Right cardiac atrium (tissue), 5 donors: ENCODE results near the gene TUBB. TPM values are rescaled to one million over a fixed set of nuclear protein-coding genes. Genes with fewer than 3 reads are reported as not detected.
"Not testable (repeated sequence)": the region's sequence is repeated elsewhere in the genome, so short reads cannot be mapped to it uniquely, and the experiment has no call there.

Experiments
- ATAC-seq, 2 donors: fragments of 200-7000 bp; cut with Tn5 transposase; one replicate each; pipeline versions ENCODE4 v1.8.0 to v1.9.1; 2020; ENCODE audit warnings: moderate library complexity in 2 of 2, mild to moderate bottlenecking in 1 of 2
- DNase-seq, 3 donors: peaks; one replicate each; pipeline ENCODE4 v3.0.0-alpha.2; 2020
- H3K27ac ChIP-seq: one replicate; pipeline ENCODE4 v1.5.1; 2013; ENCODE audit warnings: mild to moderate bottlenecking, low read length, control low read depth, moderate library complexity
- H3K27me3 ChIP-seq: one replicate; pipeline ENCODE4 v1.6.1; 2013; ENCODE audit not compliant: control insufficient read depth, insufficient read depth
- H3K4me1 ChIP-seq: one replicate; pipeline ENCODE4 v1.6.1; 2013; ENCODE audit warnings: low read length; ENCODE audit not compliant: control insufficient read depth, insufficient read depth
- H3K4me3 ChIP-seq: one replicate; pipeline ENCODE4 v1.5.1; 2013; ENCODE audit warnings: low read length, control low read depth
- H3K9me3 ChIP-seq: one replicate; pipeline ENCODE4 v1.6.1; 2013; ENCODE audit warnings: low read length; ENCODE audit not compliant: control insufficient read depth
- WGBS: extraction: QIAGEN DNeasy Blood & Tissue Kit; methylation state at CpG from one replicate; pipeline ENCODE4 v1.1.7; 2013; 5-methylcytosine and 5-hydroxymethylcytosine counted together
- intact Hi-C, 4 donors: fragments of 100-400 bp; cut with DNase I; formaldehyde crosslinking; loops; one replicate each; pipeline versions ENCODE4 v1.11.0 to v1.14.0; 2022 to 2023
- polyA plus RNA-seq: library from polyadenylated mRNA; stranded (reverse); fragments of 200-250 nt; gene quantifications from one replicate; pipeline ENCODE4 v1.2.3, GENCODE V29; 2013
- total RNA-seq, 4 donors: library from RNA; stranded (reverse); fragmentation: NEBNext Ultra II Directional; extraction: Animal tissue kit (Norgen Biotek cat#: 25700); gene quantifications; one replicate each; pipeline ENCODE4 v1.2.1, GENCODE V29; 2021
- donor health status: healthy with polysubstance abuse.
- donor health status: DM: no; HTN: yes; CAD: no.
- donor health status: DM: no; HTN: no; CAD: no.
- donor health status: DM: no; HTN: yes; CAD: no; lungs with severe emphysema.
- donor health status: DM: yes; HTN: yes; CAD: no.

TUBB gene
- total and polyA plus RNA-seq, 5 donors = 130 to 250 (median 171) TPM

DNA sequence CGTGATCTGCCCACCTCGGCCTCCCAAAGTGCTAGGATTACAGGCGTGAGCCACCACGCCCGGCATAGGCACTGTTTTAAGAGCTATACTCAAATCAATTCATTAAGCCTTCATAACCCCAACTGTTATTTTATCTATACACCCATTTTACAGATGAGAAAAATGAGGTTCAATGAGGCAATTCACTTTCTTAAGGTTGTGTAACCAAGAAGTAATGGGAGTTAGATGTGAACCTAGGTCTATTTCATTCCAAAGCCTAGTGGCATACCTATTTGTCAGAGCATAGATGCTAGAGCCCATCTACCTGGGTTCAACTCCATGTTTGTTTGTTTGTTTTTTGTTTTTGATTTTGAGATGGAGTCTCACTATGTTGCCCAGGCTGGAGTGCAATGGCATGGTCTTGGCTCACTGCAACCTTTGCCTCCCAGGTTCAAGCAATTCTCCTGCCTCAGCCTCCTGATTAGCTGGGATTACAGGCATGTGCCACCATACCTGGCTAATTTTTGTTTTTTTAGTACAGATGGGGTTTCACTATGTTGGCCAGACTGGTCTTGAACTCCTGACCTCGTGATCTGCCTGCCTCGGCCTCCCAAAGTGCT lies 36.4 kb downstream of the TUBB start:
- intact Hi-C loops, DNase-seq, H3K4me3 ChIP-seq, H3K9me3 ChIP-seq, H3K27me3 ChIP-seq, ATAC-seq, H3K27ac ChIP-seq: not testable (repeated sequence)
- 97% methylated on average over 7 of the region's 7 CpGs for WGBS
- H3K4me1 ChIP-seq = peaks cover 12% of the 10 kb centered on the region

DNA sequence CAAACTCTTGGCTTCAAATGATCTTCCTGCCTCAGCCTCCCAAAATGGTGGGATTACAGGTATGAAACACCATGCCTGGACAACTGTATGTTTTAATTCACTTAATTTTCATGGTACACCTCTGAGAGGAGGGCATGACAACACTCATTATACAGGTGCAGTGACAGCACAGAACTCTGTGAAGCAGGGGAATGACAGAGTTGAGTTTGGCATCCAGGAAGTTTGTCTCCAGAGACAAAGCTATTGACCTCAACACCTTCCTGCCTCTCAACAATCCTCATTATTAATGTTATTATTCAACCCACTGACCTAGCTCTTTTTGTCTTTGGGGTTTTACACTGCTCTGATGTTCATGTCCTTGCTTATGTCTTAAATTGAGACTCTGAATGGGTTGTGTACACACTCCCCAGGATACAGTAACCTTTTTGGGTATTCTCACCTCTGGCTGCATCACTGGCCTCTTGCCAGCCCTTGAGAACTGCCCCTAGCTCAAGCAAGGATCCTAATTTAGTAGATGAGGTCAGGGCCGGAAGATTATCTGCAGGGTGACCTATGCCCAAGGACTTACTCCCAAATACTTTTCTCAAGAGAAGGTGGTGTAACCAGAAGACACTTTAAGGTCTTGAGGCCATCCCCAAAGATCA lies 37.2 kb downstream of the TUBB start:
- Histone ChIP-seq H3K4me1 (peaks cover 9% of the 10 kb centered on the region), H3K4me3 (no peak overlapping the region), H3K27me3 (no peaks in the 10 kb centered on the region), H3K27ac (peak overlapping the region; percentile 34), H3K9me3 (no peaks in the 10 kb centered on the region)
- 73% methylated on average over 1 of the region's 1 CpG for WGBS
- no peak for DNase-seq
- peak in 1 of 2 donors; percentile 35 for ATAC-seq
- intact Hi-C loops = no loop called here

- no peak overlapping the region for H3K4me3 ChIP-seq
- H3K9me3 ChIP-seq = no peaks in the 10 kb centered on the region
- 88% methylated on average over 10 of the region's 10 CpGs for WGBS
- no peaks in the 10 kb centered on the region for H3K27me3 ChIP-seq
- peaks cover 9% of the 10 kb centered on the region for H3K4me1 ChIP-seq
- H3K27ac ChIP-seq = no peak overlapping the region
- ATAC-seq (no peak), DNase-seq (peak in 1 of 3 donors; percentile 14)
- intact Hi-C loops = no loop called here
Observed at GRCh38 chr6:30759575-30760239, 39.6 kb downstream of the TUBB start.

GRCh38 chr6:30760549-30760948 lies 40.4 kb downstream of the TUBB start:
- ATAC-seq = no peak
- no peaks in the 10 kb centered on the region for H3K9me3 ChIP-seq
- H3K27me3 ChIP-seq = no peaks in the 10 kb centered on the region
- no peak overlapping the region for H3K4me3 ChIP-seq
- intact Hi-C loops = no loop called here
- H3K27ac ChIP-seq = no peak overlapping the region
- peaks cover 9% of the 10 kb centered on the region for H3K4me1 ChIP-seq
- WGBS = 85% methylated on average over 8 of the region's 8 CpGs
- DNase-seq = peak in 1 of 3 donors; percentile 6

- intact Hi-C loops = no loop called here
- H3K4me1 ChIP-seq = peaks cover 17% of the 10 kb centered on the region
- no peak for ATAC-seq
Observed at GRCh38 chr6:30761791-30762429, 41.8 kb downstream of the TUBB start.

DNA sequence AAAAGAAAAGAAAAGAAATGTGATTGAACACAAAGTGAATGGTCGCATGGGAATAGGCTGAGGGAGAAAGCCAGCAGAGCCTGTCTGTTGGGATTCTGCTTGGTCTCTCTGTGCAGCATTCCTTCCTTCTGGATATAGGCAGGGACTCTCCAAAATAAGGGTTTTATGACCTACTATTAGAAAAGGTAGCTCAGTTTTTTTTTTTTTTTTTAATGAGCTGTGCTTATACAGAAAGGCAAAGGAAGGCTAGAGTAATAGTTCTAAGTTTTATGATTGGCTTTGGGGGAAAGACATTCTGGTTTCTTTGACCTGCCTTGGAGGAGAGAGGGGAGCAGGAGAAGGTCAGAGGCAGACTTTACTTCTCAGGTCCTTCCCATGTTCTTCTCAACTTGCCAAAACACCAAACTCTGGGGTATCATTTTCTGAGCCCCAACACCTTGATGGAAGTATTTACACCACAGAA lies 43.0 kb downstream of the TUBB start:
- WGBS = 94% methylated on average over 1 of the region's 1 CpG
- DNase-seq (no peak), ATAC-seq (no peak)
- Histone ChIP-seq H3K4me3 (no peak overlapping the region), H3K27me3 (no peaks in the 10 kb centered on the region), H3K9me3 (no peaks in the 10 kb centered on the region), H3K27ac (no peak overlapping the region), H3K4me1 (peaks cover 17% of the 10 kb centered on the region)
- intact Hi-C loops = no loop called here

More at GRCh38 chr6:30761791-30762429, 41.8 kb downstream of the TUBB start:
- 96% methylated on average over 4 of the region's 4 CpGs for WGBS
- Histone ChIP-seq H3K27me3 (no peaks in the 10 kb centered on the region), H3K27ac (no peak overlapping the region), H3K9me3 (no peaks in the 10 kb centered on the region), H3K4me3 (no peak overlapping the region)
- DNase-seq = no peak

DNA sequence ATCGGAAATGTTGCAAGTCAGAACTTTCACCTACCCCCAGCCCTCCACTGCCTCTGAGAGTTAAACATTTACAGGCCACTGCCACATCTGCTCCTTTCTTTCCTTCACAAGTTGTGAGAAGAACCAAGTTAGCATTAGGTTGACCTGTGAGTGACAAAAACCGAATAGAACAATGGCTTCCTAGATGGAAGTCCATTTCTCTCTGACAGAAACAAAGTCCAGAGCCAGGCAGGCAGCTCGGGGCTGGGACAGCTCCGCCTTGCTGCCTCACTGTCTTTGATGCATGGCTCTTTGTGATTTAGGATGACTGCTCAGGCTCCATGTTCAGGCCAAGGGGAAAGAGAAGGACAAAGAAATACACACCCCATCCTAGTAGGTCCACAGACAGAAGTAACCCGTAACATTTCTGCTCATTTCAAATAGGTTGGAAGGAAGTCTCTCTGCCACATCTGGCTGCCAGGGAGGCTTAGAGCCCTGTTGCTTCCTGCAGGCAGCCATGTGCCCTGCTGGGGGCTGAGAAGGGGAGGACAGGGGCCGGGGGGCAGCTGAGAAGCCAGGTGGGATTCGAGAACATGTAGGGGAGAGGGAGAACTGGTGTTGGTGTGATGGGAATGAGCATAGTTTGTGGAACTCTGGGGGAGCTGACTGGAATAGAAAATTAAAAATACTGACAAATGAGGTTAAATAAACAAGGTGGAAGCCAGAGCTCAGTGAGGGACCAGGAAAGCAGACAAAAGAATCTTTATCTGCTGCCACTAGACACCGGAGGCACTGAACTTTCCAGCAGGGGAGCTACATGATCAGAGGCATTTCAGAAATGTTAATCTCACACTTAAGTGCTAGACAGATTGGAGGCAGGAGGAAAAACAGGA lies 43.7 kb downstream of the TUBB start:
- peaks cover 17% of the 10 kb centered on the region for H3K4me1 ChIP-seq
- intact Hi-C loops = no loop called here
- peak overlapping the region; percentile 74 for H3K27ac ChIP-seq
- ATAC-seq = peak; percentile 77 to 86
- no peak overlapping the region for H3K4me3 ChIP-seq
- WGBS = 47% methylated on average over 8 of the region's 8 CpGs
- H3K27me3 ChIP-seq = no peaks in the 10 kb centered on the region
- DNase-seq = no peak
- no peaks in the 10 kb centered on the region for H3K9me3 ChIP-seq

DNA sequence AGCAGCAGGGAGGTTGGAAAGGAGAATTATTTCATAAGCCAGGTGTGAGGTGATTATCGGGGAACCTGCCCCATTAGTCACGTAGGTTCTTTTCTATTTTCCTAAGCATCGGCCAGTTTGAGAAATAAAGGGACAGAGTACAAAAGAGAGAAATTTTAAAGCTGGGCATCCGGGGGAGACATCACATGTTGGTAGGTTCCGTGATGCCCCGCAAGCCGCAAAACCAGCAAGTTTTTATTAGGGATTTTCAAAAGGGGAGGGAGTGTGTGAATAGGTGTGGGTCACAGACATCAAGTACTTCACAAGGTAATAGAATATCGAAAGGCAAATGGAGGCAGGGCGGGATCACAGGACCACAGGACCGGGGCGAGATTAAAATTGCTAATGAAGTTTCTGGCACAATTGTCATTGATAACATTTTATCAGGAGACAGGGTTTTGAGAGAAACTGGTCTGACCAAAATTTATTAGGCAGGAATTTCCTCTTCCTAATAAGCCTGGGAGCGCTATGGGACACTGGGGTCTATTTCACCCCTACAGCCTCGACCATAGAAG lies 44.4 kb downstream of the TUBB start:
- peaks cover 21% of the 10 kb centered on the region for H3K4me1 ChIP-seq
- H3K27ac ChIP-seq, intact Hi-C loops, H3K9me3 ChIP-seq, H3K27me3 ChIP-seq, ATAC-seq, H3K4me3 ChIP-seq, DNase-seq: not testable (repeated sequence)
- 52% methylated on average over 13 of the region's 13 CpGs for WGBS

GRCh38 chr6:30765495-30765894 lies 45.3 kb downstream of the TUBB start:
- H3K27me3 ChIP-seq, intact Hi-C loops, DNase-seq, H3K9me3 ChIP-seq, H3K27ac ChIP-seq, ATAC-seq, H3K4me3 ChIP-seq: not testable (repeated sequence)
- 65% methylated on average over 1 of the region's 1 CpG for WGBS
- peaks cover 17% of the 10 kb centered on the region for H3K4me1 ChIP-seq

DNA sequence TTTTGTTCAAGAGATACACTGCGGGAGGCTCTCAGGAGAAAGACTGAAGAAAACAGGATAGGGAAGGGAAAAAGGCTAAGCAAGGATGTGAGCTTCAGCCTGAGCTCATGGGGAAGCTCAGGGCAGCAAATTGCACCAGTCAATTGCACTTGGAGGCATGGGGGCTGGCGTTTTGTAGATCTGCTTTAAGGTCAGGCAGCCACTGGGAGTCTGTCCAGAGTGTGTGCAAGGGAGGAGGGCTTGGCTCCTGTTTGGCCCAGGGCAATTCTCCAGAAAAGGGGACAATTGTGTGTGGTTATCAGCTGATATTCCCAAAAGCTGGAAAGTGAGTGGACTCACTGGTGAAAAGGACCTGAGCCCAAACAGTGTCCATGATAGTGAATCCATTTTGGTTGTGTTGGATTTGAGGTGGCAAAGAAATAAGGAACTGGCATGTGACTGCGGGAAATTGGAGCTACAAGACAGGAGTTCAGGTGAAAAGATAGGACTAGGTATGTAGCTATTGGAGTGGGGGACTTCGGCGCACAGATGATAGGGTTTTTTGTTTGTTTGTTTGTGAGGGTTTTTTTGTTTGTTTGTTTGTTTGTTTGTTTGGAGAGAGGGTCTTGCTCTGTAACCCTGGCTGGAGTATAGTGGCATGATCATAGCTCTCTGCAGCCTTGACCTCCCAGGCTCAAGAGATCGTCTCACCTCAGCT lies 46.5 kb downstream of the TUBB start:
- Histone ChIP-seq H3K9me3 (no peaks in the 10 kb centered on the region), H3K27me3 (no peaks in the 10 kb centered on the region), H3K4me3 (no peak overlapping the region), H3K27ac (peak overlapping the region; percentile 32), H3K4me1 (peaks cover 17% of the 10 kb centered on the region)
- ATAC-seq (peak; percentile 44 to 51), DNase-seq (peak; percentile 46 to 77 (median 71))
- 77% methylated on average over 6 of the region's 6 CpGs for WGBS
- intact Hi-C loops = no loop called here
